ENCODE data around the gene IRGQ. TPM values are rescaled to one million over a fixed set of nuclear protein-coding genes. Genes with fewer than 3 reads are reported as not detected.

Gene IRGQ
- total RNA-seq, 1 donor from 2014 or later, result 53.5 TPM

- DNase-seq (ENCODE audit: low read depth, low spot score), result no peak
- peaks cover 18% of the 10 kb centered on the region for H3K36me3 Mint-ChIP-seq (ENCODE audit: low read depth)
- no peaks in the 10 kb centered on the region for H3K9me3 Mint-ChIP-seq
- TF ChIP-seq CTCF (conservative IDR thresholded peaks at IDR 0.05), result no peak
- H3K4me3 Mint-ChIP-seq, result no peak overlapping the region
- H3K27me3 Mint-ChIP-seq (ENCODE audit: low read depth), result no peaks in the 10 kb centered on the region
- H3K27ac Mint-ChIP-seq (ENCODE audit: unreplicated experiment), result no peak overlapping the region
- H3K4me1 Mint-ChIP-seq, result no peaks in the 10 kb centered on the region
Measured at GRCh38 chr19:43546581-43546980, 49.4 kb downstream of the IRGQ start.

- Mint-ChIP-seq H3K36me3 (ENCODE audit: low read depth) (peaks cover 21% of the 10 kb centered on the region), H3K4me3 (no peak overlapping the region), H3K27me3 (ENCODE audit: low read depth) (no peaks in the 10 kb centered on the region), H3K9me3 (no peaks in the 10 kb centered on the region), H3K27ac (ENCODE audit: unreplicated experiment) (no peak overlapping the region), H3K4me1 (no peaks in the 10 kb centered on the region)
- no peak for DNase-seq (ENCODE audit: low read depth, low spot score)
- TF ChIP-seq CTCF (conservative IDR thresholded peaks at IDR 0.05), result no peak
Measured at GRCh38 chr19:43545981-43546380, 50.0 kb downstream of the IRGQ start.

GRCh38 chr19:43545276-43545675 is 50.7 kb downstream of the IRGQ start:
- peaks cover 23% of the 10 kb centered on the region for H3K36me3 Mint-ChIP-seq (ENCODE audit: low read depth)
- no peak overlapping the region for H3K4me3 Mint-ChIP-seq
- DNase-seq (ENCODE audit: low read depth, low spot score), result no peak
- no peaks in the 10 kb centered on the region for H3K4me1 Mint-ChIP-seq
- no peak for TF ChIP-seq CTCF (conservative IDR thresholded peaks at IDR 0.05)
- H3K27me3 Mint-ChIP-seq (ENCODE audit: low read depth), result no peaks in the 10 kb centered on the region
- no peak overlapping the region for H3K27ac Mint-ChIP-seq (ENCODE audit: unreplicated experiment)
- H3K9me3 Mint-ChIP-seq, result no peaks in the 10 kb centered on the region

GRCh38 chr19:43544077-43544476 is 51.9 kb downstream of the IRGQ start:
- TF ChIP-seq CTCF (conservative IDR thresholded peaks at IDR 0.05), result no peak

GRCh38 chr19:43541920-43542650 is 53.8 kb downstream of the IRGQ start:
- H3K9me3 Mint-ChIP-seq, result peaks cover 6% of the 10 kb centered on the region
- H3K27ac Mint-ChIP-seq (ENCODE audit: unreplicated experiment), result no peak overlapping the region
- TF ChIP-seq CTCF (conservative IDR thresholded peaks at IDR 0.05), result no peak
- DNase-seq (ENCODE audit: low read depth, low spot score), result no peak
- H3K36me3 Mint-ChIP-seq (ENCODE audit: low read depth), result peaks cover 45% of the 10 kb centered on the region
- no peaks in the 10 kb centered on the region for H3K27me3 Mint-ChIP-seq (ENCODE audit: low read depth)
- H3K4me1 Mint-ChIP-seq, result no peaks in the 10 kb centered on the region
- H3K4me3 Mint-ChIP-seq, result no peak overlapping the region

More at GRCh38 chr19:43544077-43544476, 51.9 kb downstream of the IRGQ start:
- no peak for DNase-seq (ENCODE audit: low read depth, low spot score)
- H3K27me3 Mint-ChIP-seq (ENCODE audit: low read depth), result no peaks in the 10 kb centered on the region
- H3K27ac Mint-ChIP-seq (ENCODE audit: unreplicated experiment), result no peak overlapping the region
- peaks cover 34% of the 10 kb centered on the region for H3K36me3 Mint-ChIP-seq (ENCODE audit: low read depth)
- peaks cover 3% of the 10 kb centered on the region for H3K9me3 Mint-ChIP-seq
- no peaks in the 10 kb centered on the region for H3K4me1 Mint-ChIP-seq
- no peak overlapping the region for H3K4me3 Mint-ChIP-seq

Measured in neural crest cell (in vitro differentiated cells).